Thoracic aorta (tissue), 2 donors: ENCODE measurements around the gene GPR156. TPM values are rescaled to one million over a fixed set of nuclear protein-coding genes. Genes with fewer than 3 reads are reported as not detected.

Experiments used
- ATAC-seq: fragments of 150-250 bp; one replicate; pipeline ENCODE4 v1.8.0; 2017; ENCODE audit warnings: low read depth; ENCODE audit not compliant: insufficient number of reproducible peaks, low FRiP score
- DNase-seq: peaks from one replicate; pipeline ENCODE4 v3.0.0-alpha.2; 2020; ENCODE audit warnings: low spot score
- H3K27ac ChIP-seq, 2 donors: fragments of 200-600 bp; sonication (generic); 1 replicate in 1 of 2; 2 replicates in 1 of 2; pipeline ENCODE4 v1.5.1; 2016; ENCODE audit warnings: mild to moderate bottlenecking in 2 of 2, moderate library complexity in 2 of 2
- H3K27me3 ChIP-seq: fragments of 200-600 bp; sonication (generic); replicated peaks from 2 replicates; pipeline ENCODE4 v1.6.0; 2016; ENCODE audit warnings: mild to moderate bottlenecking; ENCODE audit not compliant: insufficient read depth
- H3K36me3 ChIP-seq: fragments of 200-600 bp; sonication (generic); one replicate; pipeline ENCODE4 v1.5.1; 2016
- H3K4me1 ChIP-seq, 2 donors: fragments of 200-600 bp; sonication (generic); 1 replicate in 1 of 2; 2 replicates in 1 of 2; pipeline versions ENCODE4 v1.5.1 to v1.6.0; 2016; ENCODE audit warnings: low read depth in 2 of 2, mild to moderate bottlenecking in 1 of 2; ENCODE audit not compliant: control insufficient read depth in 1 of 2
- H3K4me3 ChIP-seq: fragments of 200-600 bp; sonication (generic); 2 replicates; pipeline ENCODE4 v1.5.1; 2016; ENCODE audit warnings: mild to moderate bottlenecking
- H3K9me3 ChIP-seq: fragments of 200-600 bp; sonication (generic); 2 replicates; pipeline ENCODE4 v1.5.1; 2016
- total RNA-seq, 2 donors: library from RNA; depleted of rRNA; stranded (reverse); fragments of >200 nt; gene quantifications; one replicate each; pipeline versions ENCODE4 v1.1.0 to v1.2.3, GENCODE V29; 2016
- TF ChIP-seq, protein P1 (sequence below): fragments of 200-600 bp; sonication (generic); IDR thresholded peaks from one replicate; pipeline ENCODE4 v1.5.1; 2019; ENCODE audit warnings: antibody characterized with exemption

The GPR156 gene
- total RNA-seq, 2 donors from 2014 or later = 0.27 to 0.35 TPM

DNA sequence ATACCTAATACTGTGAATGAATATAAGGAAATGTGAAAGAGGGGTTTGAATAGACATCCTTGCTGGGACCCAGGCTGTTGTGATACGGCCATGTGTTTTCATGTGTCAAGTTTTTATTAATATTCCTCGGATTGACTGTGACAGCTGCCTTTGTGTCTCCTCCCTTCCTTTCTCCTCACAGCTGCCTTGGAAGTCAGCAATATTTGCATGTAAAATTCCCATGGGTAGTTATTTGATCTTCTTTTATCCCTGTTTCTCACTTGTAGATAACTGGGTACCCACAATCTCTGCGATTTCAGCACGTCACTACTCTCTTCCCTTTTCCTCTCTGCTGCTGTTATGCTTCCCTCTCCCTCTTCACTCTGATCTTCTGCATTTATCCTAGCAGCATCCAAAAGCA, 9.4 kb downstream of the GPR156 start:
- ATAC-seq (no peak), DNase-seq (no peak)
- Histone ChIP-seq H3K9me3 (no peaks in the 10 kb centered on the region), H3K36me3 (no peaks in the 10 kb centered on the region), H3K4me3 (no peak overlapping the region), H3K27me3 (no peaks in the 10 kb centered on the region), H3K27ac (no peak overlapping the region), H3K4me1 (no peaks in the 10 kb centered on the region)
- TF ChIP-seq, protein P1, sequence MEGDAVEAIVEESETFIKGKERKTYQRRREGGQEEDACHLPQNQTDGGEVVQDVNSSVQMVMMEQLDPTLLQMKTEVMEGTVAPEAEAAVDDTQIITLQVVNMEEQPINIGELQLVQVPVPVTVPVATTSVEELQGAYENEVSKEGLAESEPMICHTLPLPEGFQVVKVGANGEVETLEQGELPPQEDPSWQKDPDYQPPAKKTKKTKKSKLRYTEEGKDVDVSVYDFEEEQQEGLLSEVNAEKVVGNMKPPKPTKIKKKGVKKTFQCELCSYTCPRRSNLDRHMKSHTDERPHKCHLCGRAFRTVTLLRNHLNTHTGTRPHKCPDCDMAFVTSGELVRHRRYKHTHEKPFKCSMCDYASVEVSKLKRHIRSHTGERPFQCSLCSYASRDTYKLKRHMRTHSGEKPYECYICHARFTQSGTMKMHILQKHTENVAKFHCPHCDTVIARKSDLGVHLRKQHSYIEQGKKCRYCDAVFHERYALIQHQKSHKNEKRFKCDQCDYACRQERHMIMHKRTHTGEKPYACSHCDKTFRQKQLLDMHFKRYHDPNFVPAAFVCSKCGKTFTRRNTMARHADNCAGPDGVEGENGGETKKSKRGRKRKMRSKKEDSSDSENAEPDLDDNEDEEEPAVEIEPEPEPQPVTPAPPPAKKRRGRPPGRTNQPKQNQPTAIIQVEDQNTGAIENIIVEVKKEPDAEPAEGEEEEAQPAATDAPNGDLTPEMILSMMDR = no peak

DNA sequence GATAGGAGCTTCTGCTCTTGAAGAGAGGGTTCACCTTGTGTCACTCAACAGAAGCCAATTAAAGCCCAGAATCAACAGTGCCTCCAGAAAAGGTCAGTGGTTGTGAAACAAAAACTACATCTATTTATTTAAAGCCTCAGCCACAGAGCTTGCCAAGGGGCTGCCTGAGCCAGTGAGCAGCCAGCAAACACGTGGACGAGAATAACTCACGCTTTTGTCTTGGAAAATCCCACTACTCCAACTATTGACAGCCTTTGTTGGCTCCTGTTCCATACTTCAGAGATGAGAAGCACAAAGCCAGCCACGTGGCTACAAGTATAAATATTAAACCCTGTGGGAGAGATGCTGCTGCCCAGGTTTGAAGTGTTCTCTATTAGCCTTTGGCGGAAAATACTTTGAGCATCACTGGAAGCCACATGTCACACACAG, 10.3 kb downstream of the GPR156 start:
- no peak for DNase-seq
- Histone ChIP-seq H3K27ac (no peak overlapping the region), H3K36me3 (no peaks in the 10 kb centered on the region), H3K9me3 (no peaks in the 10 kb centered on the region), H3K4me3 (no peak overlapping the region), H3K27me3 (no peaks in the 10 kb centered on the region), H3K4me1 (no peaks in the 10 kb centered on the region)
- TF ChIP-seq, protein P1 = no peak
- ATAC-seq = no peak

DNA sequence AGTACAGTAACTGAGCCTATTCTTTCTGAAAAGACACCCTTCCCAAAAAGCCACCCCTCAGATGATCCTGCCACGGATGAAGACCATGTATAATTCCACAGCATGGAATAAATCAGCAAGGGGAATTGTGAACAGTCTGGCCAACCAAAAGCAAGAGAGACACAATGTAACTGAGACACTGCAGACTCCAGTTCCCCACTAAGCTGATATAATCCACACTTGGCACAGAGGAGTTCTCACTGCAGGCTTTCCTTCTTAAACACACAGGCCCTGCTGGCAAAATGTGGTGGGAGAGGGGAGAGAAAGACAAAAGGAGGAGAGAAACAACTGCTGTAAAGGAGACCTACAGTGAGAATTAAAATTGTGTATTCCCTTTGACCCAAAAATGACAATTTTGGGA, 12.7 kb downstream of the GPR156 start:
- no peaks in the 10 kb centered on the region for H3K9me3 ChIP-seq
- no peak overlapping the region for H3K4me3 ChIP-seq
- H3K36me3 ChIP-seq = no peaks in the 10 kb centered on the region
- DNase-seq (no peak), ATAC-seq (no peak)
- no peak overlapping the region for H3K27ac ChIP-seq
- H3K4me1 ChIP-seq = no peaks in the 10 kb centered on the region
- no peaks in the 10 kb centered on the region for H3K27me3 ChIP-seq
- TF ChIP-seq, protein P1 = no peak

- H3K4me1 ChIP-seq = no peaks in the 10 kb centered on the region
- no peaks in the 10 kb centered on the region for H3K27me3 ChIP-seq
- ATAC-seq (no peak), DNase-seq (no peak)
- no peak overlapping the region for H3K27ac ChIP-seq
- H3K36me3 ChIP-seq = no peaks in the 10 kb centered on the region
- TF ChIP-seq, protein P1 = no peak
- H3K4me3 ChIP-seq = no peak overlapping the region
- H3K9me3 ChIP-seq = no peaks in the 10 kb centered on the region
Observed at GRCh38 chr3:120265989-120266388, 19.0 kb downstream of the GPR156 start.

GRCh38 chr3:120264963-120265362, 20.1 kb downstream of the GPR156 start:
- DNase-seq = no peak
- Histone ChIP-seq H3K27ac (no peak overlapping the region), H3K36me3 (no peaks in the 10 kb centered on the region), H3K27me3 (no peaks in the 10 kb centered on the region), H3K4me3 (no peak overlapping the region), H3K4me1 (no peaks in the 10 kb centered on the region), H3K9me3 (no peaks in the 10 kb centered on the region)
- TF ChIP-seq, protein P1 = no peak
- no peak for ATAC-seq
